Measurements from ENCODE around the gene PLSCR5. TPM values are rescaled to one million over a fixed set of nuclear protein-coding genes. Genes with fewer than 3 reads are reported as not detected.

Gene PLSCR5
- total RNA-seq, 1 experiment from 2014 or later: not detected

DNA sequence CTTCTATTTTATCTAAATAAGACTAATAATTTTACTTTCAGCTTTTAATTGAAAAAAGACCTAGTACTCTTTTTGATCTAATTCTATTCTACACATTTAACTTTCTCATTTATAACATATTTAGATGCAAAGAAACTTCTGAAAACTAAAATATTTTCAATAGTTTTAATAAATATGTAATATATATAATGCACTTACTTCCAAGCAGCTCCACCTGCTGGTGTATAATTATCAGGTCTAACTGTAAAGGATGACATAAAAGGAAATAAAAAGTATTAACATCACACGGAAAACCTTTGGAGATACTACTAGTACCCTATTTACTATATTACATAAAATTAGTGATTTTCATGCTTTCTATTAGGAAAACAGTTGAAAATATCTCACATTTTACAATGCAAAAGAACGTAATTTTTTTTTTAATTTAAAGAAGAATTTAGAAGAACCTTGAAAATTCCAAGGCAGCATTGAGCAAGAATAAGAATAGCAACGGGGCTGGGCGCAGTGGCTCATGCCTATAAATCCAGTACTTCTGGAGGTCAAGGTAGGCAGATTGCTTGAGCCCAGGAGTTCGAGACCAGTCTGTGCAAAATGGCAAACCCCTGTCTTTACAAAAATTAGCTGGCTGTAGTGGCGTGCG, 10.2 kb downstream of the PLSCR5 start:
- no peaks in the 10 kb centered on the region for H3K36me3 ChIP-seq
- no peak overlapping the region for H3K4me3 ChIP-seq
- H3K27me3 ChIP-seq: no peaks in the 10 kb centered on the region
- DNase-seq: no peak
- no peaks in the 10 kb centered on the region for H3K9me3 ChIP-seq

- no peaks in the 10 kb centered on the region for H3K27me3 ChIP-seq
- no peak overlapping the region for H3K4me3 ChIP-seq
- H3K36me3 ChIP-seq: no peaks in the 10 kb centered on the region
- DNase-seq: no peak
- no peaks in the 10 kb centered on the region for H3K9me3 ChIP-seq
These were observed 11.4 kb downstream of the PLSCR5 start for GRCh38 chr3:146593776-146594175.

DNA sequence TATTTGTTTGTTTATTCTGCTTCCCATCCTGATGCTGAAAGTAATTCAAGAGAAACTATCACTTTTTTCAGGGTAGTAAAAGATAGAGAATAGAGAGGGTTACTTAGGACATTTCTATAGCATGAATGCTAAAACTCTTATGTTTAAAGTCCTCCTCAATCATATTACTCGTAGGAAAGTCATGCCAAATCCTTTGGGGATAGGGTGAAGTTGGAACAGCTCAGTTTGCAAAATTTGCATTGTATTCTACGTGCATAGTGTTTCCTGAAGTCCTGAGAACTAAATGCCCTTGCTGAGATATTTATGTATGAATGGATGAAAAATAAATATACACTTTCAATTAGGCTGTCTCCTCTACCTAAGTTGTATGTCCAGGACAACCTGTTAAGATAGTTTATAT, 14.6 kb downstream of the PLSCR5 start:
- Histone ChIP-seq H3K36me3 (no peaks in the 10 kb centered on the region), H3K4me3 (no peak overlapping the region)
- DNase-seq: no peak

DNA sequence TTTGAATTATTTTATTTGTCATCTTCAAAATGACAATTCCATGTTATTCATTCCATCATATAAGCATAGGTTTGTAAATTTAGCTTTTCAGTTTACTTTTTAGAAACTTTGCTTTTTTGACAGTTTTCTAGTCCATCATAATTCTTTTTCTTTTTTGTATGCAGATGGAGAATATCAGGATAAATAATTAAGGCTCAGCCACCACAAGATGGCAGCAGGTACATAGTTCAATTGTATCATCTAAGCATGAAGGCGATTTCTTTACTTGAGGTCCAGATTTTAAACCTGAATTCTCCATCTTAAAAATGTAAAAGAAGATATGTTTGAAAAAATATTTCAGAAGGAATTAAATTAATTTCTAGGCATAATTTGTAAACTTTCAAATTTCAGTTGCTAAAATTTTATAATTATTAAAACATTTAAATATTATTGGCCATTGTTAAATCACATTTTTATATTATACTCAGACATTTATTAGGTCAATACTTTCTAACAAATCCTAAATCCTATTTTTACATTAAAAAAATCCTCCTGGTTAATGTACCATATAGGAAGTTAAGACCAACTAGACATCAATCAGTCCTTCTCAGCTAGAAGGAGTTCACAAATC, 15.1 kb downstream of the PLSCR5 start:
- DNase-seq: peak; percentile 10
- no peaks in the 10 kb centered on the region for H3K9me3 ChIP-seq
- no peak overlapping the region for H3K4me3 ChIP-seq
- H3K27me3 ChIP-seq: no peaks in the 10 kb centered on the region
- no peaks in the 10 kb centered on the region for H3K36me3 ChIP-seq

More for the DNA sequence above, 14.6 kb downstream of the PLSCR5 start:
- Histone ChIP-seq H3K9me3 (no peaks in the 10 kb centered on the region), H3K27me3 (no peaks in the 10 kb centered on the region)

DNA sequence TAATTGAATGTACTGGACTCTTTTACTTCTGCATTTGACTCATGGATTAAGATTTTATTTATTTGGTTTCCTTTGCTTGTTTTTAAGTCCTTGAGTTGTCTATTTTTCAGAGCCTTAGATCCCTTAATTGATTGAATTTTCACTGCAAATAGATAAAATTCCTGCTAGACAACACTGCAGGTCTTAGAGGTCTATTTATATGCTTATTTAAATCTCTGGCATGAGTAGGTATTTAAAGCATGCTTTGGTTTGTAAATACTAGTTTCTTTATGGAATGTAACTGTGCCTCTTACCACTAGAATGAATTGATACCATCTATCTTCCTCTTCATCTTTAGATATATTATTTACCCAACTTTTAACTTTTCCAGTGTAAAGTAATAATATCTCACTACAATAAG, 20.0 kb downstream of the PLSCR5 start:
- Histone ChIP-seq H3K4me3 (no peak overlapping the region), H3K36me3 (no peaks in the 10 kb centered on the region), H3K27me3 (no peaks in the 10 kb centered on the region), H3K9me3 (no peaks in the 10 kb centered on the region; the same call in 1 of the 2 replicates)
- no peak for DNase-seq

GRCh38 chr3:146581951-146582467, 23.1 kb downstream of the PLSCR5 start:
- H3K4me3 ChIP-seq: no peak overlapping the region
- H3K27me3 ChIP-seq: no peaks in the 10 kb centered on the region
- DNase-seq: no peak
- H3K36me3 ChIP-seq: no peaks in the 10 kb centered on the region
- H3K9me3 ChIP-seq: no peaks in the 10 kb centered on the region; the same call in 1 of the 2 replicates

DNA sequence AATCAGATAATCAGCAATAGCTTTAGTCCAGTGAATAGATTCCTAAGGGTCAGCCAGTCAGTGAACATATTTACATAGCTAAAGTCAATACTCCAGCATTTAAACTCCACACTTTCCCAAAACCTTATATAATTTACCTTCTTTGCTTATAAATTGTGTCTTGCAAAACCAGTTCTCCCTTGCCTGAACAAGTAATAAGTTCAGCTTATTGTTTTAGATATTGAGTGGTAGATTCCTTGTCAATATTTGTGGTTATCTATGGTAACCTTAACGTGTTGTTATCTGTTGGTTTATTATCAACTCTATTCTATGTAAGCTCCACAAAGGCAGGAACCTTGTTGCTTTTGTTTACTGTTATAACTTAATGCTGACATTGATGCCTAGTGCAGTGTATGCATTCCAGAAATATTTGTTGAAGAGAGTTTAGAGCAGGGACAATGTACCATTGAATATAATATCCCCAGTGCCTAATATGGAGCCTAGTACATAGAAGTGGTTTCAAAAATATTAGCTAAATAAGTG, 24.0 kb downstream of the PLSCR5 start:
- Histone ChIP-seq H3K9me3 (no peaks in the 10 kb centered on the region; the same call in 1 of the 2 replicates), H3K27me3 (no peaks in the 10 kb centered on the region), H3K36me3 (no peaks in the 10 kb centered on the region), H3K4me3 (no peak overlapping the region)
- no peak for DNase-seq

DNA sequence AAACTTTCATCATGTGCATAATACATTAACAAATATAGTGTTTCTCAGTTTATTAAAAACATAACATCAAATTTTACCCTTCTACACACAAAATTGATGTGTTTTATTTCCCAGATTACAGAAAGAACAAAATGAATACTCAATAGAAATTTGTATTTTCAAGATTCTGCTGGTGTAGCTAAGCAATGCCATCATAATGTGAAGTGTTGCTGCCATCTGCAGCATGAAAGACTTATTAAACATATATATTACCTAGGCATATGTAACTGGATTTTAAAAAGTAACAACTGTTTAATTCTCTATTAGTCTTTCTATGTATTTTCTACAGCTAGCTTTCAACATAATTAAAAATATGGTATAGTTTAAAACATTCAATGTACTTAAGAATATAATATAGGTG, 27.5 kb downstream of the PLSCR5 start:
- Histone ChIP-seq H3K36me3 (no peaks in the 10 kb centered on the region), H3K27me3 (no peaks in the 10 kb centered on the region), H3K4me3 (no peak overlapping the region), H3K9me3 (no peaks in the 10 kb centered on the region)
- DNase-seq: peak; percentile 12

DNA sequence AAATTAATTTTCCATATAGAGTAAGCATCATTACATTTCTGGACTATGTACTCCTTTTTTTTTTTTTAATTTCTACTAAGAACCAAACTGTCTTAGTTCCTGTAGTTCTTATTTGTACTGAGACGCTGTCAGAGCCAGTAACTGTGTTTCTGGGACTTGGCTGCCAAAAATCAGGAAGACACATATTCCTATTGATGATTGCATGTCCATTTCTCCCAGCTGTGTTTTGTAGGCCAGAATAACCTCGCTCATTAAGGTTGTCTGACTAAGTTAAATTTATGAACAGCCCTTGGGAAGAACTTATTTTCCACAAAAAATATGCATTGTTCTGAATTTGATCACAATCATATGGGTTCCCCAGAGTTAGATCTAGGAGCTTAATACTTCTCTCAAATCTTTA, 29.5 kb downstream of the PLSCR5 start:
- no peak for DNase-seq
- no peak overlapping the region for H3K4me3 ChIP-seq
- H3K36me3 ChIP-seq: no peaks in the 10 kb centered on the region
- no peaks in the 10 kb centered on the region for H3K27me3 ChIP-seq
- no peaks in the 10 kb centered on the region for H3K9me3 ChIP-seq

DNA sequence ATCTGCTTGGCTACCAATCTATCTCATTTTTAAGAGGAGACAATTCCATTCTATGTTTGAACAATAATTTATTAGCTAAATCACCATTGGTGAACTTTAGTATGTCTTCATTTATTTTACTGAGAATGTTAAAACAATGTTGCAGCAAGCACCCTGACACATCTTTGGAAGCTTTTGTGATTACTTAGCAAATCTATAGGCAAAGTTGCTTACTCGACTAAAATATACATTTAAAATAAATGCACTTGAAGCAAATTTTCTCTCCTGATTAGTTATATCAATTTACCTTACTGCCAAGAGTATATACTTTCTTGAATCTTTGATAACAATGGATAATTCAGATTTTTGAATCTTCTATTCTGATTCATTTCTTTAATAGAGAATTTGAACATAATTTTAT, 31.0 kb downstream of the PLSCR5 start:
- DNase-seq: no peak
- Histone ChIP-seq H3K9me3 (no peaks in the 10 kb centered on the region), H3K36me3 (no peaks in the 10 kb centered on the region), H3K4me3 (no peak overlapping the region), H3K27me3 (no peaks in the 10 kb centered on the region)

DNA sequence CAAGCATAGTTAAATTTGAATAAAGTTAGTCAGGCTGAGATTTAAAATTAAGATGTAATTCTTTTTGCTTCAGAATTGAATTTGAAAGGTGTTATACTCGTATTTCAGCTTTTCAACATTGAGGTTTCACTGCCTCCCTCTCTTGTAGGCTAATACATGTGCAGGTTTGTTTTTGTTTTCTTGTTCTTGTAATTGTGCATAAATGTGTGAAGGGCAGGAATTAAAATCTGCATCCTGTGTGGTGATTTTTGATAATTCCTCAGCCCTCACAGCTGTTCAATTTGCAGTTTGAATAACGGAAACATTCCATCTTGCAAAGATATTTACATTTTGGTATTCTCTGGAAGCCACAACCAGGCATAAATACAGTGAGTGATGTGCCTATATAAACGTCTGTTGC, 35.8 kb downstream of the PLSCR5 start:
- DNase-seq: no peak
- Histone ChIP-seq H3K27me3 (no peaks in the 10 kb centered on the region), H3K4me3 (no peak overlapping the region)

GRCh38 chr3:146566138-146566537, 39.0 kb downstream of the PLSCR5 start:
- no peak for DNase-seq
- H3K27me3 ChIP-seq: no peaks in the 10 kb centered on the region
- H3K4me3 ChIP-seq: no peak overlapping the region
- no peaks in the 10 kb centered on the region for H3K36me3 ChIP-seq
- H3K9me3 ChIP-seq: no peaks in the 10 kb centered on the region

More for the DNA sequence above, 35.8 kb downstream of the PLSCR5 start:
- Histone ChIP-seq H3K36me3 (no peaks in the 10 kb centered on the region), H3K9me3 (no peaks in the 10 kb centered on the region)

GRCh38 chr3:146561879-146562278, 43.3 kb downstream of the PLSCR5 start:
- no peak overlapping the region for H3K4me3 ChIP-seq
- H3K36me3 ChIP-seq: no peaks in the 10 kb centered on the region
- H3K27me3 ChIP-seq: no peaks in the 10 kb centered on the region
- DNase-seq: peak; percentile 5
- H3K9me3 ChIP-seq: no peaks in the 10 kb centered on the region

- Histone ChIP-seq H3K36me3 (no peaks in the 10 kb centered on the region), H3K9me3 (no peaks in the 10 kb centered on the region), H3K4me3 (no peak overlapping the region), H3K27me3 (no peaks in the 10 kb centered on the region)
- no peak for DNase-seq
These were observed 43.7 kb downstream of the PLSCR5 start for GRCh38 chr3:146561463-146561862.

DNA sequence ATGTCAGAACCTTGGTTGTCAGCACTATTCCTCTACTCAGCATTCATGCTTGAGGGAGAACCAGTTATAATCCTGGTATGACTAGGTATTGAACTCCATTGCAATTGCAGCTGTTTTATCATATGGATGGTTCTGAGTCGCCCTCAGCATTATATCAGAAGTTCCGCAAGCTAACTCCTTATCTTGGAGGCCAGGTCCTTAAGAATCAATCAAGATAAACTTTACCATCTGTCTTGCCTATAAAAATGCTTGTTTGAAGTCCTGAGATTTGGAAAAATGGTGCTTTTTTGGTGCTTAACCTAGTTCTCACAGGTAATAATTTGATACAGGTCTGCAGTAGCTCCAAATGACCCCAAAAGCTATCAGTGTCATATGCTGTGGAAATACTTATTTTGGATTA, 44.5 kb downstream of the PLSCR5 start:
- Histone ChIP-seq H3K27me3 (no peaks in the 10 kb centered on the region), H3K9me3 (no peaks in the 10 kb centered on the region), H3K4me3 (no peak overlapping the region), H3K36me3 (no peaks in the 10 kb centered on the region)
- no peak for DNase-seq

DNA sequence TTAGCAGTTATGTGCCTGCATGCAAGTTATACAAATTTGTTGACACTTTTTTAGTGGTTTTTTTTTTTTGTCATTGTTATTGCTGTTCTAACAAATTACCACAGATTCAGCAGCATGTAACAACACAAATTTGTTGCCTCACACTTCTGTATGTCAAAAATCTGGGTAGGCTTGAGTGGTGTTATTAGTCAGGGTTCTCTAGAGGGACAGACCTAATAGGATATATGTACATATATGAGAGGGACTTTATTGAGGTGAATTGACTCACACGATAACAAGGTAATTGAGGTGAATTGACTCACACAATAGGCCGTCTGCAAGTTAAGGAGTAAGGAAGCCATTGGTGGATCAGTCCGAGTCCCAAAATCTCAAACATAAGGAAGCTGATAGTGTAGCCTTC, 45.8 kb downstream of the PLSCR5 start:
- Histone ChIP-seq H3K27me3 (no peaks in the 10 kb centered on the region), H3K36me3 (no peaks in the 10 kb centered on the region), H3K9me3 (no peaks in the 10 kb centered on the region), H3K4me3 (no peak overlapping the region)
- no peak for DNase-seq

- no peak overlapping the region for H3K4me3 ChIP-seq
- no peaks in the 10 kb centered on the region for H3K27me3 ChIP-seq
- no peak for DNase-seq
- H3K36me3 ChIP-seq: no peaks in the 10 kb centered on the region
- no peaks in the 10 kb centered on the region for H3K9me3 ChIP-seq
These were observed 46.4 kb downstream of the PLSCR5 start for GRCh38 chr3:146558781-146559180.

GRCh38 chr3:146557745-146558144, 47.4 kb downstream of the PLSCR5 start:
- H3K4me3 ChIP-seq: no peak overlapping the region
- no peaks in the 10 kb centered on the region for H3K27me3 ChIP-seq
- no peaks in the 10 kb centered on the region for H3K9me3 ChIP-seq
- DNase-seq: no peak
- no peaks in the 10 kb centered on the region for H3K36me3 ChIP-seq

Measured in MG63 (cell line).